Fibroblast of villous mesenchyme (primary cell): Measurements from ENCODE around the gene RELCH. TPM values are rescaled to one million over a fixed set of nuclear protein-coding genes. Genes with fewer than 3 reads are reported as not detected.

Experiments used
- DNase-seq: peaks from one replicate; pipeline ENCODE4 v3.0.0-alpha.2; 2010; ENCODE audit warnings: low read depth
- H3K4me3 ChIP-seq: 2 replicates; pipeline ENCODE4 v1.5.1; 2011; ENCODE audit warnings: low read depth, mild to moderate bottlenecking, low read length
- total RNA-seq: library from RNA; depleted of rRNA; stranded (reverse); fragments of >200 nt; gene quantifications from 2 replicates; pipeline ENCODE4 v1.2.3, GENCODE V29; 2012
- TF ChIP-seq, protein P1 (sequence below): IDR thresholded peaks from 2 replicates; pipeline ENCODE4 v1.5.1; 2012; ENCODE audit warnings: low read depth, mild to moderate bottlenecking, low read length; ENCODE audit not compliant: insufficient read depth

Gene RELCH
- total RNA-seq, 1 donor = 50.1 TPM

DNA sequence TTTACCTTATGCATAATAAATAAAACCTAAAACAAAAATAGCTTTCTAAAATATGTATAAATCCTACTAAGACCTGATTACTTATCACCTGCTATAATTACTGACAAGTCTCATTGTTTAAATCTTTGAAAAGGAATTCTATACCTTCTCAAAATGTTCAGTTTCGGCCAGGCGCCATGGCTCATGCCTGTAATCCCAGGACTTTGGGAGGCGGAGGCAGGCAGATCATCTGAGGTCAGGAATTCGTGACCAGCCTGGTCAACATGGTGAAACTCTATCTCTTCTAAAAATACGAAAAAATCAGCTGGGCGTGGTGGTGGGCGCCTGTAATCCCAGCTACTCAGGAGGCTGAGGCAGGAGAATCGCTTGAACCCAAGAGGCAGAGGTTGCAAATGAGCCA lies 58.1 kb downstream of the RELCH start:
- no peak overlapping the region for H3K4me3 ChIP-seq
- TF ChIP-seq, protein P1, sequence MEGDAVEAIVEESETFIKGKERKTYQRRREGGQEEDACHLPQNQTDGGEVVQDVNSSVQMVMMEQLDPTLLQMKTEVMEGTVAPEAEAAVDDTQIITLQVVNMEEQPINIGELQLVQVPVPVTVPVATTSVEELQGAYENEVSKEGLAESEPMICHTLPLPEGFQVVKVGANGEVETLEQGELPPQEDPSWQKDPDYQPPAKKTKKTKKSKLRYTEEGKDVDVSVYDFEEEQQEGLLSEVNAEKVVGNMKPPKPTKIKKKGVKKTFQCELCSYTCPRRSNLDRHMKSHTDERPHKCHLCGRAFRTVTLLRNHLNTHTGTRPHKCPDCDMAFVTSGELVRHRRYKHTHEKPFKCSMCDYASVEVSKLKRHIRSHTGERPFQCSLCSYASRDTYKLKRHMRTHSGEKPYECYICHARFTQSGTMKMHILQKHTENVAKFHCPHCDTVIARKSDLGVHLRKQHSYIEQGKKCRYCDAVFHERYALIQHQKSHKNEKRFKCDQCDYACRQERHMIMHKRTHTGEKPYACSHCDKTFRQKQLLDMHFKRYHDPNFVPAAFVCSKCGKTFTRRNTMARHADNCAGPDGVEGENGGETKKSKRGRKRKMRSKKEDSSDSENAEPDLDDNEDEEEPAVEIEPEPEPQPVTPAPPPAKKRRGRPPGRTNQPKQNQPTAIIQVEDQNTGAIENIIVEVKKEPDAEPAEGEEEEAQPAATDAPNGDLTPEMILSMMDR = no peak
- DNase-seq = no peak

DNA sequence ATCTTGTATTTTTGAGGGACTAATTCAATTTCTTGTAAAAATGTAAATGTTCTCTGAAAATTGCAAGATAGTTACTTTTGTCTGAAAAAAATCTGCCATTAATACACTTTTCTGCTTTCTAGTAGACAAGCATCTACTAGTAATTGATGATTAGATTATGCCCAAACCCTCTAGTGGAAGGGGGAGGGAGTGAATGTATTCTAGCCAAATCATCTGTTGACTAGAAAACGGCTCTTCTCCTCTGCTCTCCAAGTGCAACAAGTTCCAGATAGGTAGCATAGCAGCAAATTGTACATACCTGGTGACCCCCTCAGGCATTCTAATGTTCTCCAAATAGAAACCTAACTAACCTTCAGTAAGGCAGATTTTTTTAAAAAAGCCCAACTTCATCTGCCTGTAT lies 58.6 kb downstream of the RELCH start:
- DNase-seq = no peak
- no peak overlapping the region for H3K4me3 ChIP-seq
- TF ChIP-seq, protein P1 = no peak

DNA sequence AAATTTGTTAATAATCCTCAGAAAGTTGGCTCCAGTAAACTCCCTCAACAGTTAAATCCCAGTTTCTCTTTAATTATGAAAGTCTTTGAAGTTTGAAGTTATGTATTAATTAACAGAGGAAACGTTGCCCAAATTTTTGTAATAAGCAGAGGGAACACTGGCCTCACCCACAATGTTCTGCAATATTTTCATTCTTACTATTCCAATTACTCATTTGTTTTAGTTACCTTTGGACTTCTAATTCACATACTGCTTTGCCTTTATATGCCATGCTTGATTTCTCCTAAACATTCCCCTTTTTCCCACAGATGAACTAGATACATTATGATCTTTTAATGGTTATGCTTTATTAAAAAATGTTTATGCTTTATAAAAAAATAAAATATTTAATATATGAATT lies 61.3 kb downstream of the RELCH start:
- no peak for DNase-seq
- TF ChIP-seq, protein P1 = no peak
- no peak overlapping the region for H3K4me3 ChIP-seq

DNA sequence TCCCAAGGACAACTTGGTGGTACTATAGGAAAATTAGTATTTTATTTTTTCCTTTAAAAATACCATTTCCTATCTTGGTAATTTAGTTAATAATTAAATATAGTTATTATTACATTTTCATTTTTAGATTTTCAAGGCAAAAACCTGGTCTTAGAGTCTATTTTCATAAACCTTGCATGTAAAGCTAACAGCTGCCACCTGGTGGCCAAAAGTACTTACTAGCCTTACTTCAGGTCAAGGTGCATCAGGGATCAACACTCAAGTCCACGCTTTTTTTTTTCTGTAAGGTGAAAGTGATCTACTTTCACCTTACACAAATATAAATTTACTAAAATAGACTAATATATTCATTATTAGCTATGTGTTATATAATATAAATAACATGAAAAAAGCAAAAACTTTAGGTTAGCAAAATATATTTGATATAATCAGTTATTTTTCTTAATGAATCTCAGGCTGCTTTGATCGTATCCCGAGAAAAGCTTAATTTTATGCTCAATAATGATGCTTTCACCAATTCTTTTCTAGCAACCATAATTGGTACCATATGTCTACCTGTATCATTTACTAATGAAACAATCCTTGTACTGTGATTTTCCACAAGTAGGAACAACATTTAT lies 62.5 kb downstream of the RELCH start:
- no peak overlapping the region for H3K4me3 ChIP-seq
- TF ChIP-seq, protein P1 = peak; percentile 76
- peak; percentile 85 for DNase-seq

DNA sequence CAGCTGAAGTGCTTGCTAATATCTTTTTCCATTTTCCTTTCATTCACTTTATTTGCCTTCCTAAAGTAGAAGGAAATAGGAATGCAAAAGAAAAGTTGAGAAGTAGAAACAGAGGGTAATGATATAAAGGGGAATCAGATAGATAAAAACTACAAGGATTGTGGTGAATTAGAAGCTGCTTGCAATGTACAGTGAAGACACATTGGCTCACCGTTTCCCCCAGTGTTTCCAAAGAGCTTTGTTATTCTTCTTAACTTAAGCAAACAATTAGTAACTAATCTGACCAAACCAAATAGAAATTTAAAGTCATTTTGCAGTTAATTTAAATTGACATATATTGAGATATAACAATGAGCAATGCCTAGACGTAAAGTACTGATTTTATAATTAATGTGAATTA lies 63.4 kb downstream of the RELCH start:
- TF ChIP-seq, protein P1 = no peak
- DNase-seq = no peak
- H3K4me3 ChIP-seq = no peak overlapping the region

DNA sequence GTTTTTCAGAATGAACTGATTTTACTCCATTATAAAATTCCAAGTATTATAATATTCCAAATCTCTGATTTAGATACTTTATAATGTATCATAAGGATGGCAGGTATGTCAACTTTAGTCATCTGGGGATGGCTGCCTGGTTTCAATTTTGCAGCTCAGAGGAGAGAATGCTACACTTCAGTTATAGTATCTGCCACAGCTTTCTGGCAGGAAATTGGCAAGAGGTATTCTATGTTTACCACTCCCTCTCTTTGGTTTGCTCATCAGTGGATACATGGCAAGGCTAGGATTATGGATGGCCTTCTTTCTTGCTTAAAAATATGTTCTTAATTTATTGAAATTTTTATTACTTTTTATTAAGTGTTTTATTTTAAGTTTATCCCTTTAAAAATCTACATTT lies 71.0 kb downstream of the RELCH start:
- H3K4me3 ChIP-seq = no peak overlapping the region
- no peak for DNase-seq
- TF ChIP-seq, protein P1 = no peak

DNA sequence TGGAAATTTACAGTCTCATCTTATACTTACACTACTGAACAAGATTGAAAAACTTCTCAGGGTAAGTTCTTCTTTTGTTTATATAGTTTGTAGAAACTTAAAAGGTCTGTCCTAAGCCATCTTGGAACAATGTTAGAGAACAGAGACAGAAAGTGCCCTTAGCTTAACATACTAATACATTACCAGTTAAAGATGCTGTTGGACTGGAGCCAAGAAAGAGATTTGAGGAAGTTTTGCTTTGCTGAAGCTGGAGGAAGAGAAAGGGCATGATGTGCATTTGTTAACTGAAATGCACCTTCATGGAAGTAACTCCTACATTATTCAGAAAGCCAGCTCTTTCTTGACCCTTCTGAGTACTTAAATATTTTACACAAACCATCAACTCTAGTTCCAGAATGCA lies 71.6 kb downstream of the RELCH start:
- no peak for DNase-seq
- no peak overlapping the region for H3K4me3 ChIP-seq
- TF ChIP-seq, protein P1 = no peak
